HG03108 (cell line): ENCODE data around the gene PDCD10.

Source experiments
- ATAC-seq: cut with Tn5 transposase; IDR thresholded peaks from one replicate; pipeline ENCODE4 v1.9.1; 2021; ENCODE audit warnings: moderate library complexity; ENCODE audit not compliant: unreplicated experiment

PDCD10 gene

DNA sequence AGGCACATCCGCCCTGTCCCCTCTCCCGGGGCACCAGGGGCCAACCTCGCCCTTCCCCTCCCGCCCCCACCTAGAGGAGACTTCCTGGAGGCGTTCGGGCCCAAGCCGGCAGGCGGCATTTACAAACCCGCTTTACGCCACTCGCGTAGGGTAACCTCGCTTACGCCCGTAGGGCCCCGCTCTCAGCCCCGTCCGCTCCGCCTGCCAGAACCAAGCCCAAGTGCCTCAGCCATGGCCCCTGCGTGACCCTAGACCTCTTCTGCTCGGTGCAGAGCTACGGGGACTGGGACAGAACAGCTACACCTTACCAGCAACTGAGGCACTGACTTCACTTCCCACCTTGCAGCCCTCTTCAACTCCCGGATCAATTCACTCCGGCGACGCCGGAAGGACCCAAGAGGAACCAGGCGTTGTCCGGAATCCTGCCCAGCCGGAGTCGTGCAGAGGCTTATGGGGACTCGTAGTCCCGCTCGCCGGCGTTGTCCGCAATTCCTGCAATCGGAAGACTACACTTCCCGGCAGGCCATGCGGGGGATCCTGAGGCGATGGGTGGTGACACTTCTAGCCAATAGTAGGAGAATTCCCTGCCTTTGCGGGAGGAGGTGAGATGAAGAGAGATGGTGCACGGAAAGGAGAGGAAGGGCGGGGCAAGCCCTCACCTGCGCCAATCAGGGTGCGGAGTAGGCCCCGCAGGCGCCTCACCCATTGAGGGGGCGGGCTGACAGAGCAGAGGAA lies at the start of gene PDCD10:
Gene PDCD10 (minus strand): TSS at position 395 of the 735 bp plus-strand sequence. CDS start 14,735 bp downstream, outside the sequence.
- peak; percentile 88 for ATAC-seq

GRCh38 chr3:167783781-167784180 lies 49.1 kb upstream of the PDCD10 start:
- no peak for ATAC-seq

GRCh38 chr3:167780214-167780883 lies 45.7 kb upstream of the PDCD10 start:
- ATAC-seq = no peak

DNA sequence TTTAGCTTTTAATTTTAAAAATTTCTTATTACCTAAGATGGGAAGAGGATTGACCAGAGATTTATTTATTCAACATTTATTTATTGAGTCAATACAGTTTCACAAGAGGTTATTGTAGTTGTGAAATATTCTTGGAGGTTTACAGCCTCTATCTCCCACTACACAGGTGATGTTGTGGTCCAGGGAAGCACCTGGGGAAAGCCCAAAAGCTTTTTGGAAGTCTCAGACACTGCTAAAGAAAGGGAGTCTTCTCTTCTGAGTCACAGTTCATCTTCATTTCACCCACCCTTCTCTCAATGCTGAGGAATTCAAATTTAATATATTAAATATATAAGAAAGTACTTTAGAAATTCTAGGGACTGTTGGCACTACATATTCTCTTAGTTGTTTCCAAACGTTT lies 42.7 kb upstream of the PDCD10 start:
- ATAC-seq = no peak

GRCh38 chr3:167776066-167776685 lies 41.5 kb upstream of the PDCD10 start:
- no peak for ATAC-seq

DNA sequence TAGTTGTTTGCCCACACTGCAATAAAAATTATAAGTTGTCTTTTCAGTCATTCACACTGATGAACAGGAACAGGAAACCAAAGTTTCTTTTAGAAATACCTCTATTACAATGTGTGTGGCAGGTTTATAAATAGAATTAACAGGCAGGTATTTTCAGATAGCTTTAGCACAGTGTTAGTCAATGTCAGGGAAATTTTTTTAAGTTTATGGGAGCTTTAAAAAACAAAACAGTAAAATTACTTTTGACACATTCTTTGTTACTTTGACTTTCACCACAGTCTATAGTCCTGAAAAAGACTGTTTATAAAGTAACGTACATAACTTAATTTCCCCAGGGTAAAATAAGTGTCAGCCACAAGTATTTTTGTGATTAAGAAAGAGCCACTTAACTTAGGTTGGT lies 38.9 kb upstream of the PDCD10 start:
- ATAC-seq = peak; percentile 90

- ATAC-seq = peak; percentile 30
These were observed 38.3 kb upstream of the PDCD10 start for GRCh38 chr3:167772992-167773391.

GRCh38 chr3:167762296-167762695 lies 27.6 kb upstream of the PDCD10 start:
- ATAC-seq = no peak

DNA sequence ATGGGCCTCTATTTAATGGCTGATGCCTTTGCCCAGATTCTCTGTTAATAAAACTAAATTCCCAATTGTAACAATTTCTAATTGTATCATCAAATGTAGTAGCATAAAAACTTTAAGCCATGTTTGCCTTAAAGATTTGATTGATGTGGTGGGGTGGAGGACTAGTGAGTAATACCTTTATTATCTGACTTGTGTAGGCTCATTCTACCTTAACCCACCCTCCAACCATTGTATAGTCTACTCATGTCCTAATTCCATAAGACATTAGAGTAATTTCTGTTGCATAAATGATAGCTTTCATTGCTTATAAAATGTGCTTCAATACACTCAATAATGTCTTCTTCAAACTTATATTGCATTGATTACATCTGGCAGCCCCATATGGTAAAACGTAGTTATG lies 26.6 kb upstream of the PDCD10 start:
- ATAC-seq = no peak

GRCh38 chr3:167754049-167754448 lies 19.4 kb upstream of the PDCD10 start:
- no peak for ATAC-seq

- ATAC-seq = peak; percentile 94
These were observed 15.7 kb upstream of the PDCD10 start for GRCh38 chr3:167750272-167750971.

DNA sequence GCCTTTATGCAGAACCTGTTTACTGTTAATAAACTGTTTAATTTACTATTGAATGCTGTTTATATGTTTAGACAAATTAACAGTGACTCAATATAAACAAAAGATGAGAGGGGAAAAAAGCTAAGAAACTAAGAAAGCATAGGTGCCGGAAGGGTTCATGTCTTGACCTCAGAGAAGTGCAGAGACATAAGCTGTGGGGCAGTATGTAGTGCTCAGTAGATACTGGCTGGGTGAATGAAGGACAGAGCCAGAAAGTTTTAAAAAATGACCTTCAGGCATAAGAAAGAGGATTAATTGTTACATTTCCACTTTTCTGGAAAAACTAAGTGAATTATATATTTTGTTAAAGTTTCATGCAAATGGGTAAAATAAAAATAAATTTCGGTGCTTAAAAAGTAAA lies 15.0 kb upstream of the PDCD10 start:
- ATAC-seq = no peak

DNA sequence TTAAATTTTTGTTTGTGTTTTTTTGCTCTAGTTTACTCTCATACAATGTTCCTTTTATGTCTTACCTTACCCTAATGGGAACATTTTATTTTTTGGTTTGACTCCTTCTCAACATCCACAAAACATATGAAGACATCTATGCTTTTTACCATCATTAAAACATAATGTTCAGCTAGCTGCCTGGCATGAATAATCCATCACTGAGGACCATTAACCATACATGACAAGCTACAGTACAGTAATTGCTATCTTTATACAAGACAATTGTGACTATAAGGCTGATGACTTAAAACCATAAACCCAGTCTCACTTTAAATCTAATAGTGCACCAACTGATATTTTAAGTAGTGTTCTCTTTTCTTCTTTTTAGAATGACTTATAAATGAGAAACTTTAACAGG lies 14.5 kb upstream of the PDCD10 start:
- ATAC-seq = no peak

DNA sequence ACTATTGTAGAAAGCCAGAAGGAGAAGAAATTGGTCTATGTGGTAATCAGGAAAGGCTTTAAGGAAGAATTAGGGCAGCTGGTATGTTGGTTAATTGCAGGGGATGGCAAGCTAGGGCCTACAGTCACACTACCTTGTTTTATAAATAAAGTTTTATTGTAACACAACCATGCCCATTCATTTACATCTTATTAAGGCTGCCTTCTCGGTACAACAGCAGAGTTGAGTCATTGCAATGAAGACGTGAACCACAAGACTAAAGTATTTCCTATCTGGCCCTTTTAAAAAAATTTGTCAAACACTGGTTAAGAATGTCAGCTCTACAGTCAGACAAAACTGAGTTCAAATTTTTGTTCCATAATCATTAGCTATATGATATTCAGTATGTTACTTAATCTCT lies 9.1 kb upstream of the PDCD10 start:
- ATAC-seq = no peak

- no peak for ATAC-seq
These were observed 7.6 kb upstream of the PDCD10 start for GRCh38 chr3:167742338-167742737.

GRCh38 chr3:167740961-167741587 lies 6.4 kb upstream of the PDCD10 start:
- ATAC-seq = peak; percentile 93

GRCh38 chr3:167739190-167739810 lies 4.6 kb upstream of the PDCD10 start:
- ATAC-seq = no peak

- ATAC-seq = no peak
These were observed 3.3 kb upstream of the PDCD10 start for GRCh38 chr3:167738037-167738436.

DNA sequence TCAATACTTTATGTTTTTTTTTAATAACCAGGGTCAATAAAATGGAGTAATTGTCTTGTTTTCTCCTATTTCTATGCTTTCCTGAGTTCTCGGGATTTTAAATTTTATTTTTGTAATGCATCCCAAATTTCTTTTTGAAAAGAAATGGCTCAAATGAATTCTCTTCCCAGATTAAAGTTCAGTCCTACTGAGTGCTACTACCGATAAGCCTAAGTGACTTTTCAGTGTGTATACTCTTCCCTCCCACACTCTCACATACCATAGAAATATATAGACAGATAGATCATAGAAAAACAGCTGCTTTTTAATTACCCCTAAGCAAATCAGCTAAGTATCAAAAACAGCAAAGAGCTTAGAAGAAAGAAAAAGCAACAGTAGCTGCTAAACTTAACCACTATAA lies 2.3 kb upstream of the PDCD10 start:
- ATAC-seq = no peak

DNA sequence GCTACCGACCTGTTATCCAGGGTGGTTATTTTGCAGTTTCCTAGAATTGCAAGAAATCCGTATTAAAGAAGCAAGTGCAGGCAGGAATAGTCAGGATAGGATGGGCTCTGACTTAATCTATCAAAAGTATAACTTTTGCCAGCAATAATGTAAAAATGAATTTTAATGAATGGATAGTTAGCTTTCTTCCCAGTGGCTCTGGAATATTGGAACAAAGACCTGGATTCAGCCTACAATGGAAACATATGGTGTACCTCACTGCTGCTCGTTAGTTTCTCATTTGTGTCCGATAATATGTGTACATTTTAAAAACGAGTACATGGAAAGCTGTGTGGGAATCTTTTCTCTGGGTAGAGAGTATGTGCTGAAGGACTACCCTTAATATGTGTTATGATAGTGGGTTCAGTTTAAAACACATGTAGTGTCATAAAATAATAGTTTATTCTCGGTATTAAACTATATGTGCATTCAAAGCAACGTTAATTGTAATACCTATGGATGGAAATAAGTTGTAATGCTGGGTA lies 1.6 kb upstream of the PDCD10 start:
- ATAC-seq = no peak
